Omental fat pad (tissue), 4 donors: ENCODE measurements around the gene SCAPER. TPM values are rescaled to one million over a fixed set of nuclear protein-coding genes. Genes with fewer than 3 reads are reported as not detected.

ENCODE experiments used
- ATAC-seq: fragments of 150-250 bp; one replicate; pipeline ENCODE4 v1.9.1; 2016; ENCODE audit warnings: mild to moderate bottlenecking, moderate library complexity; ENCODE audit not compliant: low FRiP score
- DNase-seq: peaks from one replicate; pipeline ENCODE4 v3.0.0-alpha.2; 2019; ENCODE audit warnings: low spot score
- total RNA-seq, 4 donors: library from RNA; depleted of rRNA; stranded (reverse); fragments of >200 nt; gene quantifications; one replicate each; pipeline ENCODE4 v1.1.0, GENCODE V29; 2016
- TF ChIP-seq, protein P1 (sequence below), 3 donors: fragments of 450-650 bp; IDR thresholded peaks; one replicate each; pipeline ENCODE4 v1.5.1; 2016 to 2017; ENCODE audit warnings: antibody characterized with exemption in 3 of 3, mild to moderate bottlenecking in 3 of 3, moderate library complexity in 2 of 3

The SCAPER gene
- total RNA-seq, 4 donors from 2014 or later: 11.2 to 33.4 (median 22.6) TPM

DNA sequence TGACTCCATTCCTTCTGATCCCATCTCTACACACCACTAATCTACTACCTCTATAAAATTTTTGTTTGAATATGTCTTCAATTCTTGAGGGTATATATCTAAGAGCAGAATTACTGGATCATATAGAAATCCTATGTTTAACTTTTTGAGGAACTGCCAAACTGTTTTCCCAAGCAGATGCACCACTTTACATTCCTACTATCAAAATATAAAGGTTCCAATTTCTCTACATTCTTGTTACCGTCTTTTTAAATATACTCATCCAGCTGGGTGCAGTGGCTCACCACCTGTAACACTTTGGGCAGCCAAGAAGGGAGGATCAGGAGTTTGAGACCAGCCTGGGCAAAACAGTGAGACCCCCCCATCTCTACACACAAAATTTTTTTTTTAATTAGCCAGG lies 268.0 kb downstream of the SCAPER start:
- TF ChIP-seq, protein P1, sequence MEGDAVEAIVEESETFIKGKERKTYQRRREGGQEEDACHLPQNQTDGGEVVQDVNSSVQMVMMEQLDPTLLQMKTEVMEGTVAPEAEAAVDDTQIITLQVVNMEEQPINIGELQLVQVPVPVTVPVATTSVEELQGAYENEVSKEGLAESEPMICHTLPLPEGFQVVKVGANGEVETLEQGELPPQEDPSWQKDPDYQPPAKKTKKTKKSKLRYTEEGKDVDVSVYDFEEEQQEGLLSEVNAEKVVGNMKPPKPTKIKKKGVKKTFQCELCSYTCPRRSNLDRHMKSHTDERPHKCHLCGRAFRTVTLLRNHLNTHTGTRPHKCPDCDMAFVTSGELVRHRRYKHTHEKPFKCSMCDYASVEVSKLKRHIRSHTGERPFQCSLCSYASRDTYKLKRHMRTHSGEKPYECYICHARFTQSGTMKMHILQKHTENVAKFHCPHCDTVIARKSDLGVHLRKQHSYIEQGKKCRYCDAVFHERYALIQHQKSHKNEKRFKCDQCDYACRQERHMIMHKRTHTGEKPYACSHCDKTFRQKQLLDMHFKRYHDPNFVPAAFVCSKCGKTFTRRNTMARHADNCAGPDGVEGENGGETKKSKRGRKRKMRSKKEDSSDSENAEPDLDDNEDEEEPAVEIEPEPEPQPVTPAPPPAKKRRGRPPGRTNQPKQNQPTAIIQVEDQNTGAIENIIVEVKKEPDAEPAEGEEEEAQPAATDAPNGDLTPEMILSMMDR (IDR thresholded peaks at IDR 0.05): no peak
- DNase-seq (no peak), ATAC-seq (no peak)

DNA sequence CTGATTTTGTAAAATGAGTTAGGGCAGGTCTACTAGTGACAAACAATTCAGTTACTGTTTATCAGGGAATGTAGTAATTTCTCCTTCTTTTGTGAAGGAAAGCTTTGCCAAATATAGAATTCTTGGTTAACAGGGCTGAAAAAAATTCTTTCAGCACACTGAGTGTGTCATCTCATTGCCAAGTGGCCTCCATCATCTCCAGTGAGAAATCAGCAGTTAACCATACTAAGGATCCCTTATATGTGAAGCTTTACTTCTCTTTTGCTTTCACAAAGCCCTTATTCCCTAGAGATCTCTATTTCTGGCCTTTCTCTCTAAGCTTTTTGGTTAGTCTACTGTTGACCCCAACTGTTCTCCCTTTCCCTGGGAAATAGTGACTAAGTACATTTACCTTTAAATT lies 269.1 kb downstream of the SCAPER start:
- DNase-seq (no peak), ATAC-seq (no peak)
- TF ChIP-seq, protein P1 (IDR thresholded peaks at IDR 0.05): no peak

DNA sequence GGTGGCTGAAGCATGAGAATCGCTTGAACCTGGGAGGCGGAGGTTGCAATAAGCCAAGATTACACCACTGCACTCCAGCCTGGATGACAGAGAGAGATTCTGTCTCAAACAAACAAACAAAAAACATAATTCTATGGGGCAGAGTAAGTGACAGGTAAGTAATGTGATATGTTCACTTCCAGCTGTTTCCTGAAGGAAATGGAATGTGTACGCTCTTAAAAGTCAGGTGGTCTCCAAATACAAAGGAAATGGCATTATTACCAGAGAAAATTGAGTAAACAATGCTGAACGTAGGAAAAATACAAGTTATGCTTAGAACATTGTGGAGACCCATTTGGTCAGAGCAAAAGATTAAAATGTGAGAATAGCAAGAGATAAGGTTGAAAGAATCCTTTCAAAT lies 278.5 kb downstream of the SCAPER start:
- TF ChIP-seq, protein P1 (IDR thresholded peaks at IDR 0.05): no peak
- ATAC-seq (no peak), DNase-seq (no peak)

DNA sequence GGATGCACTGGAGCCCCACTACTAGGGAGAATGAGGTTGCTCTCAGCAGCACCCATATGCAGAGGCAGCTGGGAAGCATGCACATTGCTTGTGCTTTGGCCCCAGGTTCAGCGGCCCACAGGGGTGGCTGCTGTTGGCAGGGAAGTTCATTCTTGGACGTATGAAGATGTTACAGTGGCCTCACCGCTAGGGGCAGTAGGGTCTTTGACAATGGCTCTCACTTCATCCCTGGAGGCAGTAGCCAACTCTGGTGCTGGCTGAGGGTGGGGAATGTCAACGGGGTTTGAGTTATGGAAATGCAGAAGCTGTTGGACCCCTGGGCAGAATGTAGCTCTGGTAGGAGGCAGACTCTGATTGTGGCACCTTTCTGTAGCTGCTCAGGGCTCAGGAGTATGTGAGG lies 279.9 kb downstream of the SCAPER start:
- ATAC-seq: no peak
- DNase-seq: no peak
- TF ChIP-seq, protein P1 (IDR thresholded peaks at IDR 0.05): no peak

DNA sequence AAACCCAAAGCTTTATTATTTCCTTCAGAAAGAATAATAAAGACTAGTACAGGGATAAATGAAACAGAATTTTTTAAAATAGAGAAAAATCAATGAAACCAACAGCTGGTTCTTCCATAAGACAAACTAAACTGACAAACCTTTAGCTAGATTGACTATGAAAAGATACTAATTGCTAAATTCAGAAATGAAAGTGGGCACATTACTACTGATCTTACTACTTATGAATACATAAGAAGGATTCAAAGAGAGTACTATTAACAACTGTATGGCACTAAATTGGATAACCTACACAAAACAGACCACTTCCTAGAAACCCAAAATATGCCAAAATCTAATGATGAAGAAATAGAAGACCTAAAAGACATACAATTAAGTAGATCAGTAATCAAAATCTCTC lies 290.4 kb downstream of the SCAPER start:
- ATAC-seq (no peak), DNase-seq (no peak)

DNA sequence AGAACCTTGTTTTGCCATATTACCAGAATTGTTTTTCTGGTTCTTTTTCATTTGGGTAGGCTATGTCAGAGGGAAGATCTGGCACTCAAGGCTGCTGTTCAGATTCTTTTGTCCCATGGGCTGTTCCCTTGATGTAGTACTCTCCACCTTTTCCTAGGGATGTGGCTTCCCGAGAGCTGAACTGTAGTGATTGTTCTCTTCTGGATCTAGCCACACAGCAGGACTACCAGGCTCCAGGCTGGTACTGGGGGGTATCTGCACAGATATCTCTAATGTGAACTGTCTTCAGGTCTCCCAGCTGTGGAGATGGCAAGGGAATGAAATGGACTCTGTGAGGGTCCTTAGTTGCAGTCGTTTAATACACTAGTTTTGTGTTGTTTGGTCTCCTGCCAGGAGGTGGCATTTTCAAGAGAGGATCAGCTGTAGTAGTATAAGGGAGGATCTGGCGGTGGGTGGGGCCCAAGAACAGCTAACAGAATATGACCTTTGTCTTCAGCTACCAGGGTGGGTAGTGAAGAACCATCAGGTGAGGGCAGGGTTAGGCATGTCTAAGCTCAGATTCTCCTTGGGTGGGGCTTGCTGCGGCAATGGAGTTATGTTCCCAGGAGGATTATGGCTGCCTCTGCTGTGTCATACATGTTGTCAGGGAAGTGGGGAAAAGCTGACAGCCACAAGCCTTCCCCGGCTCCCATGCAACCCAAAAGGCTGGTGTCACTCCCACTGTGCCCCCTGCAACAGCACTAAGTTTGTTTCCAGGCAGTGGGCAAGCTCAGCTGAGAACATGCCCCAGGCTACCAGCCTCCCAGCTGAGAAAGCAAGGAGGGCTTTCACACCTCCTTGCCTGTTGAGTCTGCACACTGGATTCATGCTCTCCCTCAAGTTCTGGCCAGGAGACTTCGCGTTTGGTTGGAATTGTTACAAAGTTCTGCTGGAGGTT lies 316.1 kb downstream of the SCAPER start:
- TF ChIP-seq, protein P1 (IDR thresholded peaks at IDR 0.05): no peak
- no peak for DNase-seq
- no peak for ATAC-seq

More for the DNA sequence above, 290.4 kb downstream of the SCAPER start:
- TF ChIP-seq, protein P1 (IDR thresholded peaks at IDR 0.05): no peak

DNA sequence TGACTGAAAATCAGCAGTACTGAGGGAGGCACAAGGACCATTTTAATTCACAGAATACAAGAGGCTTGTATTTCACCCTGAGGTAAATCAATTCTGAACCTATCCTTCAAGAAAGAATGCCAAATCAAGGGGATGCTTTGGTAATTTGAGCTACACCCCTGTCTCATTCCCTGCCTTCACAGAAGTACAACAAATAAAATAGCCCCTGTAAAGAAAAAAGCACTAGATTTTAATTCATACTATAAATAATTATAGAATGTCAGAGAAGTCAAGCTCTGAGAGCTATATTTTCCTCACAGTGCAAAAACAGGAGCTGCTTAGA lies 319.6 kb downstream of the SCAPER start:
- TF ChIP-seq, protein P1 (IDR thresholded peaks at IDR 0.05): no peak
- DNase-seq: no peak
- no peak for ATAC-seq
